Calu3 (cell line): Measurements from ENCODE around the gene SCLT1. TPM values are rescaled to one million over a fixed set of nuclear protein-coding genes. Genes with fewer than 3 reads are reported as not detected.

Experiments
- BruUV-seq: library from RNA; stranded (reverse); fragments of 400-500 nt; replicated peaks from 2 replicates; lab custom pipeline; 2021; lab: Mats Ljungman, UMichigan
- CTCF ChIA-PET: fragments of 300-600 bp; sonication (Branson Sonifier 250); formaldehyde crosslinking; loops from one replicate; lab custom pipeline; 2022; ENCODE audit warnings: antibody characterized with exemption; lab: Charles Lee
- DNase-seq: peaks from one replicate; pipeline ENCODE4 v3.0.0; 2022
- H3K27ac Mint-ChIP-seq: one replicate; pipeline ENCODE4 v1.8.0; 2022; ENCODE audit warnings: mixed read lengths; ENCODE audit not compliant: unreplicated experiment
- H3K27me3 Mint-ChIP-seq: one replicate; pipeline ENCODE4 v1.8.0; 2022; ENCODE audit warnings: mixed read lengths; ENCODE audit not compliant: unreplicated experiment
- H3K36me3 Mint-ChIP-seq: one replicate; pipeline ENCODE4 v1.8.0; 2022; ENCODE audit warnings: mild to moderate bottlenecking, moderate library complexity, mixed read lengths; ENCODE audit not compliant: insufficient read depth, unreplicated experiment
- H3K4me1 Mint-ChIP-seq: one replicate; pipeline ENCODE4 v1.8.0; 2022; ENCODE audit warnings: mild to moderate bottlenecking, low read depth, mixed read lengths; ENCODE audit not compliant: unreplicated experiment
- H3K4me3 Mint-ChIP-seq: one replicate; pipeline ENCODE4 v1.8.0; 2022; ENCODE audit warnings: mild to moderate bottlenecking, low read depth, moderate library complexity, mixed read lengths; ENCODE audit not compliant: unreplicated experiment
- H3K9me3 Mint-ChIP-seq: one replicate; pipeline ENCODE4 v1.8.0; 2022; ENCODE audit warnings: low read depth, mixed read lengths; ENCODE audit not compliant: unreplicated experiment
- CTCF ChIP-seq: fragments of 200-600 bp; IDR thresholded peaks from one replicate; pipeline ENCODE4 v1.8.0; 2022; ENCODE audit warnings: antibody characterized with exemption; ENCODE audit not compliant: unreplicated experiment
- intact Hi-C: fragments of 100-400 bp; cut with micrococcal nuclease; formaldehyde crosslinking; loops from one replicate; pipeline ENCODE4 v1.10.0; 2022; ENCODE audit not compliant: unreplicated experiment
- total RNA-seq: library from RNA; stranded (reverse); gene quantifications from 2 replicates; pipeline ENCODE4 v1.2.3, GENCODE V29; 2022

The SCLT1 gene
- total RNA-seq, 1 experiment from 2014 or later = 21.4 TPM

GRCh38 chr4:129037093-129037492, 56.2 kb downstream of the SCLT1 start:
- no peak overlapping the region for H3K27ac Mint-ChIP-seq
- intact Hi-C loops = no loop called here
- H3K4me3 Mint-ChIP-seq = no peak overlapping the region
- H3K36me3 Mint-ChIP-seq = peaks cover 6% of the 10 kb centered on the region
- H3K27me3 Mint-ChIP-seq = no peaks in the 10 kb centered on the region
- CTCF ChIA-PET = no interaction called here
- no peak for TF ChIP-seq CTCF
- no peak for DNase-seq
- H3K4me1 Mint-ChIP-seq = no peaks in the 10 kb centered on the region
- no peaks in the 10 kb centered on the region for H3K9me3 Mint-ChIP-seq
- BruUV-seq = no TSS peak

GRCh38 chr4:129014566-129015509, 78.5 kb downstream of the SCLT1 start:
- Mint-ChIP-seq H3K4me1 (no peaks in the 10 kb centered on the region), H3K9me3 (peaks cover 30% of the 10 kb centered on the region), H3K27ac (no peak overlapping the region), H3K4me3 (no peak overlapping the region), H3K36me3 (no peaks in the 10 kb centered on the region), H3K27me3 (no peaks in the 10 kb centered on the region)
- no peak for TF ChIP-seq CTCF
- BruUV-seq = no TSS peak
- no peak for DNase-seq
- intact Hi-C loops = no loop called here
- CTCF ChIA-PET = no interaction called here

- Mint-ChIP-seq H3K27me3 (no peaks in the 10 kb centered on the region), H3K36me3 (no peaks in the 10 kb centered on the region), H3K4me1 (no peaks in the 10 kb centered on the region), H3K27ac (no peak overlapping the region), H3K9me3 (peaks cover 11% of the 10 kb centered on the region), H3K4me3 (no peak overlapping the region)
- CTCF ChIA-PET = no interaction called here
- no peak for DNase-seq
- no TSS peak for BruUV-seq
- intact Hi-C loops = loop anchor here (10.0 kb wide), 1 partner anchor 77 kb away; no protein-coding TSS in a partner anchor
- TF ChIP-seq CTCF = no peak
These were observed 85.2 kb downstream of the SCLT1 start for GRCh38 chr4:129008096-129008495.

GRCh38 chr4:128986908-128987307, 106.4 kb downstream of the SCLT1 start:
- H3K27ac Mint-ChIP-seq = no peak overlapping the region
- CTCF ChIA-PET = no interaction called here
- no peaks in the 10 kb centered on the region for H3K27me3 Mint-ChIP-seq
- no peak overlapping the region for H3K4me3 Mint-ChIP-seq
- DNase-seq = no peak
- no peaks in the 10 kb centered on the region for H3K36me3 Mint-ChIP-seq
- intact Hi-C loops = no loop called here
- TF ChIP-seq CTCF = no peak
- BruUV-seq = no TSS peak
- H3K4me1 Mint-ChIP-seq = no peaks in the 10 kb centered on the region
- H3K9me3 Mint-ChIP-seq = no peaks in the 10 kb centered on the region
